ENCODE results near the gene TXNL1.
"Not testable (repeated sequence)": the region's sequence is repeated elsewhere in the genome, so short reads cannot be mapped to it uniquely, and the experiment has no call there.

The TXNL1 gene
- 43.0 to 167 (median 55.6) reads per million in 3 experiments for total RNA-seq

GRCh38 chr18:56638232-56639103 is at the start of gene TXNL1:
Gene TXNL1 (minus strand): TSS chr18:56638592. CDS start chr18:56638440, 152 bp downstream.
- peak; percentile 98 for DNase-seq

DNA sequence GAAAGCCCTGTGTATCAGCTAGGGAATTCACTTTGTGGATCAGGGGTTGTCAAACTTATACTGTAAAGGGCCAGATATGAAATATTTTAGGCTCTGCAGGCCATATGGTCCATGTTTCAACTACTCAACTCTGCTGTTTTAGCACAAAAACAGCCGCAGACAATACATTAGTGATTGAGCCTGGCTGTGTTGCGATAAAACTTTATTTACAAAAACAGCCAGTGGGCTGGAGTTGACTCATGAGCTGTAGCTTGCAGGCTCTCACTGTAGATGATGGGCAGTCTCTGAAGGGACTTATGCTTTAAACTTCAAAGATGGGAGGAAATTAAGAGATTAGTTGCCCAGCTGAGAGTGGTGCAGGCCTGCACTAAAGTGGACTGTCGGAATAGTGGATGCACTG is 45.9 kb upstream of the TXNL1 start:
- no peak for DNase-seq

DNA sequence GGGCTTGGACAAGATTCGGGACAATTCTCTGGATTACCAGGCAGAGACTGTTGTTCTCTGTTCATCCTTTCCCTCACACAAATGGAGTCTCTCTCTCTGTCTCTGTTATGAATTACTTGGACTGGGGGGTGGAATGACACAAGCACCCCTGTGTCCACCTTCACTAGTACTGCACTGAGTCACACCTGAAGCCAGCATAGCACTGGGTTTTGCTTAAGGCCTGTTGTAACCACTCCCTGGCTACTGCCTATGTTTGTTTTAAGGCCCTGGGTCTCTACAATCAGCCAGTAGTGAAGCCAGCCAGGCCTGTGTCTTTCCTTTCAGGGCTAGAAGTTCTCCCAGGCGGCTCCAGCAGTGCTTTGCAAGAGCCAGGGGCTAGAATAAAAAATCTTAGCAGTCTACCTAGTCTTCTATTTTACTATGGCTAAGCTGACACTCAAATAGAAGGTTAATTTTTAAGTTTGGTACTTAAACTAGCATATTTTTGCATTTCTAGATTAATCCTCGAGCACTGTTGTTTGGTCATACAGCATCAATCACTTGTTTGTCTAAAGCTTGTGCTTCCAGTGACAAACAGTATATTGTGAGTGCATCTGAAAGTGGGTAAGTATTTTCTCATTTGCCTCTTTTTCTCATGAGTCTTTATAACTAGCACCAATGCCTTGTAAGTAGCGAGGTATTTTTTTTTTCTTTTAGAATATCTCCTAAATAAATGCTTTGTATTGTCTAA is 40.6 kb upstream of the TXNL1 start:
- no peak for DNase-seq

- DNase-seq = no peak
These were observed 38.2 kb upstream of the TXNL1 start for GRCh38 chr18:56676639-56677038.

DNA sequence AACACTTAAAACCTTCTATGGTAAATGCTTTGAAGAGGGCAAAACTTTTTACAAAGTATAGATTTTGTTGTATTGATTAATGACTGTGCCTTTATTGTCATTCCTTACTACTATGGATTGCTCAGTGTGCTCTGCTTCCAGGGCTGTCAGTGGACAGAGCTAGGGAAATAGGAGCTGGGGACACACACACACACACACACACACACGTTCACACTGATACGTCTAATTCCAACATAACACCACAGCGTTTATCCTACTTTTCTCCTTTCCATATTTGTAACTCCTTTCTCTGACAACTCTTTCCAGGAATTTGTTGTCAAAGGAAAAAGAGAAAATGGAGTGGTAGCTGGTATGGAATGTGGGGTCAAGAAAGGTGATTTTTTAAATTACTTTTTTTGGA is 34.6 kb upstream of the TXNL1 start:
- no peak for DNase-seq

- DNase-seq = no peak
These were observed 34.0 kb upstream of the TXNL1 start for GRCh38 chr18:56672391-56672790.

GRCh38 chr18:56662902-56663301 is 24.5 kb upstream of the TXNL1 start:
- DNase-seq = no peak

DNA sequence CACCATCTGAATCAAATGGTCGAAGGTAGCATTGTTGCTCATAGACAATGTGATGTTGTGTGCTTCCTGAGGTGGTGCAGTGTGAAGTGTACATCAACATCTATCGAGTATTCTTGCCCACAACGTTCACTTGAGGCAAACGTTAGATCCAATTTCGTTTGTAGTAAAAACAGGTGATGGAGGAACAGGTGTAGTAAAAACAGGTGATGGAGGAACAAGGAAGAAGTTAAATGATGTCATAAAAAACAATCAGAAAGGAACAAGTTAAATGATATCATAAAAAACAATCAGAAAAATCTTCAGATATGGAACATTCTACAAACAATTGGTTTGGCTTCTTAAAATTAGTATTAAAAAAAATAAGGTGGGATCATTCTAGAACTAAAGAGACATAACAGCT is 24.1 kb upstream of the TXNL1 start:
- DNase-seq = no peak

DNA sequence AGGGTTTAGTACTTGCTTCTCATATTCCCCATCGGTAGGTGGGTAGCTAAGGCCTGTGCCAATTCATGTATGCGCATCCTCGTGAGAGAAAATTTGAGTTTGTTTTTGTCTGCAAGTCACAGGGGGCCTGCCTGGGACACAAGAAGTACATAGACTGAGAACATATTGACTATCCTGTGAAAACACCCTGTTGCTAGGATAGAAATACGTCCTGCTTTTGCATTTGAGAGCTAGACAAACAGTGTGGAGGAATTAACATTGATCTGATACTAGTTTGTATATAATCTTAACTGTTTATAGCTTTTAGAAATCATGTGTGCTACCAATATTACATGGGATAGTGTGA is 23.6 kb upstream of the TXNL1 start:
- no peak for DNase-seq

DNA sequence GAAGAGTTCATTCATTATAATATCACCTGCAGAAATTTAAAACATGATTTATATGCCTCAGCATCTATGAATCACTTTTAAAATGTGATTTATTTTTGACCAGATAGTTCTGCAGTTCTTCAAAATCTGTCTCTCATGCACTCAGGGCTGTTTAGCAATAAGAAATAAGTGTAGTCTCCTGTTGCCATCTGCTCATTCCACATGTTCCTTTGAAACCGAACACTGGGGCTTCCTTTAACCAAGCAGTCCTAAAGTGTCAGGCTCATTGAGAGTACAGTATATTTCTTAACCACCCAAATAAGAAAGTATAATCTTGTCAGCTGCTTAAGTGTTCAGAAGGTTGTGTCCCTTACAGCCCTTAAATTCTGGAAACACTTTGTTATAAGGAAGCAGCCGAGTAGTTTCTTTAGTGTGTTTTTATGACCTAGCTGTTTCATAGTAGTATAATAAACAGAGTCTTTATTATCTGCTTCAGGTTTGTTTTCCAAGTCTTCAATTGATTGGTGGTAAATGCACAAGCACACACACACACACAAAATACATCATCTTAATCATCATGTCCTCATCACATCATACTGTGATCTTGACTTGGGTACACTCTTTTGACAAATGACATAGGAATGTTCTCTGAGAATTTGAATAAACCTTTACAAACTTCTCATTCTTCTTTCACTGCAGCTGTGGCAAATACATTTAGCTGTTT is 23.1 kb upstream of the TXNL1 start:
- DNase-seq = no peak

GRCh38 chr18:56660655-56661054 is 22.3 kb upstream of the TXNL1 start:
- DNase-seq = no peak

- no peak for DNase-seq
These were observed 20.7 kb upstream of the TXNL1 start for GRCh38 chr18:56659111-56659510.

DNA sequence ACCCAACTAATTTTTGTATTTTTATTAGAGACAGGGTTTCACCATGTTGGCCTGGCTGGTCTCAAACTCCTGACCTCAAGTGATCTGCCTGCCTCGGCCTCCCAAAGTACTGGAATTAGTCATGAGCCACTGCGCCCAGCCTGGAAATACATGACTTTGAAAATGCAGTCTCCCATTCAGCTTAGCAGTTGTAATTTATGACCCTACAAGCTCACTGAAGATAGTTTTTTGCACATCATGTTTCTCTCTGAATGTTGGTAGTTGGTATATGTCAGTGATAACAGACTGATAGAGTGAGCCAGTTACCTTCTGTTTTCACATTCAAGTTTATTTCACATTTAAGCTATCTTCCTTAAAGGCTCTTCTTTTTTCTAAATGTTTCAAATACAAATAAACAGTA is 19.9 kb upstream of the TXNL1 start:
- no peak for DNase-seq

GRCh38 chr18:56654280-56654679 is 15.9 kb upstream of the TXNL1 start:
- not testable (repeated sequence) for DNase-seq

DNA sequence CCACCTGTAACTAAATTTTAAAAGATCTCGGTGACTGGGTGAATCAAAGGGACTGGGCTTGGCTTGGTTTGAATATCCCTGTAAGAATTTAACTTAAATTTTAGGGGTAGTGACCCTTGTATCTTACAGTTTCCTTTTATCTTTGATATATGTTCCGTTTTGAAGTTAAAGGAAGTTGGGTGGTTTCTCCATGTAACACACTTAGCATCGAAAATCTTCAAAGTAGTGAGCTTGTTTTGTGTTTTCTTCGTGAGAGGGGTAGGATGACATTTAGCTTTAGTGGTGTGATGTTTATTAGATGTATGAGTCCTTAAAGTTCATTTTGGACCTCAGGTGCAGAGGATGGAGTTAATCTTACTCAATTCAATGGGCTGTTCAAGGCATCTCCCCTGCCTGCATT is 14.4 kb upstream of the TXNL1 start:
- DNase-seq = peak; percentile 13

DNA sequence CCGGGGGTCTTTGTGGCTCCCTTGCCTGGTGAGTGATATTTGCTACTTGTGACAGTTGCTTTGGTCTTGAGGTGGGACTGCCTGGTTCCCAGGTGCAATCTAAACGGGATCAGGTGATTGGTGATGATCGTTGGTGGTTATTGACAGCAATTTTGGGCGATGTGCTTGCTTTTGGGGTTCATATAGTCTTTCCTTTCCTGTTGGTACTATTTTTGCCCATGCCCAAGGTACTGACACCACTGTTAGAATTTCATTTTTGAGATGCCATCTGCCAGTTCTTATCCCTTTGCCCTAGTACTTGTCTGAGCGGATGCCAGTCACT is 13.3 kb upstream of the TXNL1 start:
- no peak for DNase-seq

DNA sequence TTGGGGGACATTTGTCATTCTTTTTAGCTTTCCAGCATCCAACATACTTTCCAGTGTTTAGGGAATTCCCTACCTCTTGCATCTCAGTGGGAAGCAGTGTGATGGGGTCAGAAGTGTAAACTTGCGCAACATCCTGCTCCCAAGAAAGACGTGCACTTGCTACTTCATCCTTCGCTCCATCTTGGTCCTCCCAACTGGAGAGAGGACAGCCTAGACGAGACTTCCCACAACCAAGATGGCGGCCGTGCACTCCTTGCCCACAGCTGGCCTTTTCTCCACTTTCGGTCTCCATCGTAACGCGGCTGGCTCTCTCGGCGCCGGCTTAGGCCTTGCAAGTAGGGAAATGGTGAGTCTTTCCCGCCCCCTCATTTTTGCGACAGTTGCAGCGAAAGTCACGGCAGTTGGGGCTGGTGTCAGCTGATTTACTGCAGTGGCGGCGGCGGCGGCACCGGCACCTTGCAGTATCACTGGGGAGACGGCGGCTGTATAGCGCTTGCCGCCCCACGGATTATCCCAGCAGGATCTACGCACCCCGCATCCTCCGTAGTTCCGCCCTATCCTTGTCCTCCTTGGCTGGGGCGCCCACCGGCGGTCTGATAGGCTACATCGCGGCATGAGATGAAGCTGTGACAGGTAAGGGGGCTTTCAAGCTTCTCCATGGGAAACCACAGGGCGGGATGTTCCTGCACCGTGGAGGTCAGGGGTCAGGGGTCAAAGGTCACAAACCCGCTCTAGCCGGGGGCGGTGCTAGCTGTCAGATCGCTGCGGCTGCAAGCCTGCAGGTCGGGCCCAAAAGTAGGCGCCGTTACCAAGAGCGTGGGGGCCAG is 12.8 kb upstream of the TXNL1 start, which contains the start of gene WDR7:
Gene WDR7 (plus strand): TSS at position 416 of the 827 bp plus-strand sequence. CDS start 21,157 bp downstream, outside the sequence.
- DNase-seq = peak; percentile 96

GRCh38 chr18:56649996-56650395 is 11.6 kb upstream of the TXNL1 start:
- no peak for DNase-seq

- no peak for DNase-seq
These were observed 9.8 kb upstream of the TXNL1 start for GRCh38 chr18:56647951-56648893.

DNA sequence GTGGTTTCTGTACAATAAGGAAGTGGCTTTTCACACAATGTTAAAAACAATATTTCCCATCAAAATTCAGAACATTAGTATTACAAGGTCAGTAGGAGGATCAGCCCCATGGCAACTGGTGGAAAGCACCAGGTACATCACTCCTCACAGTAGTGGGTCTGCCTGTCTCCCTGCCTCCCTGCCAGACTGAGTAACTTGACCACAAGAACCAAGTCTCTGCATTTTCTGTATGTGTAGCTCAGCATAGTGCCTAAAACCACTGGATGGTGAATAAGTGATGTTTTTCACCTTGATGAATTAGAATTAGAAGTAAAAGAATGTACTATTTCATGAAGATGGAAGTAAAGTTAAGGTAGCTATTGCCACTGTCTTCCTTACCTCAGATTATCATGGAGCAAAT is 8.7 kb upstream of the TXNL1 start:
- DNase-seq = no peak

DNA sequence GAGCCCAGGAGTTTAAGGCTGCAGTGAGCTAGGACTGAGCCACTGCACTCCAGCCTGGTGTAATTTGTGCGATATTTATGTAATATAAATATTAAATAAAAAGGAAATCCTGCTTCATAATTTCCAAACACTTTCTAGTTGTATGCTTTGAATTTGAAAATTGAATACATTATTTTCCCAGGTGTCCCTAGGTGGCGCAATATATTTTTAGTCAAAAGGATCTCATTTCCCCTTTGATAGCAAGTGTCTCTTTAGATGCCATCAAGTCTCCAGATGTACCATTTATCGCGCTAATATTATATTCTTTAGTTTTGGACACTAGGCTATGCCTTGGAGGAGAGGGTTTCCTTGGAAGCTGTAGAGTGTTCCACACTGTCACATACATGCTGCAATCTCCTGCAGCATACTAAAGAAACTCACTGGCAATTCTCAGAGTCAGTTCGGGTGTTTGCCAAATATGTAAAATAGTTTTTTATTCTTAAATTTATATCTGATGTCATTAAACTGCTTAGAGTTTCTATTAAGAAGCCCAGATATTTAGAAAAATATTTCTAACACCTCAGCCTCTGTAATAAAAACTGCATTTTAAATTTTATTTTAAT is 7.1 kb upstream of the TXNL1 start:
- peak; percentile 30 for DNase-seq
